HEK293 (cell line): Measurements from ENCODE around the gene MAML3.
A peak's percentile ranks its signal among the peaks of the same experiment; 100 is the strongest.

Experiments
- ATF2 ChIP-seq: fragments of 450-650 bp; formaldehyde crosslinking; IDR thresholded peaks from 2 replicates; pipeline ENCODE4 v1.5.1; 2016; ENCODE audit warnings: missing biosample characterization, missing genetic modification characterization, low read depth
- PBX3 ChIP-seq: sonication (generic); formaldehyde crosslinking; IDR thresholded peaks from 2 replicates; pipeline ENCODE4 v1.8.1; 2022; ENCODE audit warnings: mild to moderate bottlenecking, moderate library complexity, missing genetic modification reagents
- TSHZ1 ChIP-seq: fragments of 450-650 bp; formaldehyde crosslinking; IDR thresholded peaks from 2 replicates; pipeline ENCODE4 v1.5.1; 2016; ENCODE audit warnings: missing biosample characterization, missing genetic modification characterization, borderline replicate concordance
- WT1 ChIP-seq: fragments of 450-650 bp; formaldehyde crosslinking; IDR thresholded peaks from 2 replicates; pipeline ENCODE4 v1.5.1; 2016; ENCODE audit warnings: missing biosample characterization, missing genetic modification characterization
- YY1 ChIP-seq: fragments of 450-650 bp; formaldehyde crosslinking; IDR thresholded peaks from 2 replicates; pipeline ENCODE4 v1.5.1; 2018; ENCODE audit warnings: missing biosample characterization, missing genetic modification characterization
- ZBTB20 ChIP-seq: fragments of 450-650 bp; formaldehyde crosslinking; IDR thresholded peaks from 2 replicates; pipeline ENCODE4 v1.5.1; 2016; ENCODE audit warnings: missing biosample characterization, missing genetic modification characterization
- ZBTB26 ChIP-seq: fragments of 450-650 bp; formaldehyde crosslinking; optimal IDR thresholded peaks from 2 replicates; pipeline ENCODE3; 2016; ENCODE audit warnings: missing biosample characterization, mild to moderate bottlenecking, missing genetic modification characterization
- ZFHX2 ChIP-seq: fragments of 450-650 bp; formaldehyde crosslinking; conservative IDR thresholded peaks from 2 replicates; pipeline ENCODE4 v1.5.1; 2016; ENCODE audit warnings: missing biosample characterization, missing genetic modification characterization
- ZFP3 ChIP-seq: fragments of 450-650 bp; formaldehyde crosslinking; IDR thresholded peaks from 2 replicates; pipeline ENCODE4 v1.5.1; 2016; ENCODE audit warnings: low read depth, missing biosample characterization, missing genetic modification characterization
- ZNF146 ChIP-seq: fragments of 450-650 bp; formaldehyde crosslinking; IDR thresholded peaks from 2 replicates; pipeline ENCODE4 v1.5.1; 2016; ENCODE audit warnings: missing biosample characterization, missing genetic modification characterization
- ZNF155 ChIP-seq: fragments of 450-650 bp; formaldehyde crosslinking; IDR thresholded peaks from 2 replicates; pipeline ENCODE4 v1.5.1; 2016; ENCODE audit warnings: missing biosample characterization, missing genetic modification characterization
- ZNF221 ChIP-seq: fragments of 450-650 bp; formaldehyde crosslinking; IDR thresholded peaks from 2 replicates; pipeline ENCODE4 v1.5.1; 2017; ENCODE audit warnings: missing biosample characterization, missing genetic modification characterization, borderline replicate concordance
- ZNF26 ChIP-seq: fragments of 450-650 bp; formaldehyde crosslinking; IDR thresholded peaks from 2 replicates; pipeline ENCODE4 v1.5.1; 2016; ENCODE audit warnings: missing biosample characterization, missing genetic modification characterization
- ZNF362 ChIP-seq: fragments of 450-650 bp; formaldehyde crosslinking; IDR thresholded peaks from 2 replicates; pipeline ENCODE4 v1.5.1; 2016; ENCODE audit warnings: missing biosample characterization, missing genetic modification characterization
- ZNF391 ChIP-seq: fragments of 450-650 bp; formaldehyde crosslinking; IDR thresholded peaks from 2 replicates; pipeline ENCODE4 v1.5.1; 2016; ENCODE audit warnings: low read depth, missing biosample characterization, missing genetic modification characterization, borderline replicate concordance
- ZNF404 ChIP-seq: fragments of 450-650 bp; formaldehyde crosslinking; IDR thresholded peaks from 2 replicates; pipeline ENCODE4 v1.5.1; 2017; ENCODE audit warnings: missing biosample characterization, missing genetic modification characterization
- ZNF518A ChIP-seq: fragments of 450-650 bp; formaldehyde crosslinking; conservative IDR thresholded peaks from 2 replicates; pipeline ENCODE4 v1.5.1; 2016; ENCODE audit warnings: low read depth, missing biosample characterization, missing genetic modification characterization
- ZNF600 ChIP-seq: fragments of 450-650 bp; formaldehyde crosslinking; IDR thresholded peaks from 2 replicates; pipeline ENCODE4 v1.5.1; 2016; ENCODE audit warnings: missing biosample characterization, missing genetic modification characterization
- ZNF624 ChIP-seq: fragments of 450-650 bp; formaldehyde crosslinking; IDR thresholded peaks from 2 replicates; pipeline ENCODE4 v1.5.1; 2017; ENCODE audit warnings: missing biosample characterization, missing genetic modification characterization
- ZNF626 ChIP-seq: fragments of 450-650 bp; sonication (Bioruptor Pico); formaldehyde crosslinking; IDR thresholded peaks from 2 replicates; pipeline ENCODE4 v1.5.1; 2018; ENCODE audit warnings: missing biosample characterization, missing genetic modification characterization, inconsistent platforms
- ZNF629 ChIP-seq: fragments of 450-650 bp; formaldehyde crosslinking; IDR thresholded peaks from 2 replicates; pipeline ENCODE4 v1.5.1; 2017; ENCODE audit warnings: missing biosample characterization, missing genetic modification characterization
- ZNF701 ChIP-seq: fragments of 450-650 bp; formaldehyde crosslinking; IDR thresholded peaks from 2 replicates; pipeline ENCODE4 v1.5.1; 2016; ENCODE audit warnings: missing biosample characterization, missing genetic modification characterization
- ZNF768 ChIP-seq: fragments of 450-650 bp; formaldehyde crosslinking; IDR thresholded peaks from 2 replicates; pipeline ENCODE4 v1.5.1; 2018; ENCODE audit warnings: missing biosample characterization, mild to moderate bottlenecking, missing genetic modification characterization
- ZNF843 ChIP-seq: fragments of 450-650 bp; formaldehyde crosslinking; IDR thresholded peaks from 2 replicates; pipeline ENCODE4 v1.5.1; 2016; ENCODE audit warnings: missing biosample characterization, missing genetic modification characterization

MAML3 gene

GRCh38 chr4:140005699-140006098 is 148.3 kb downstream of the MAML3 start (continued):
- TF ChIP-seq TSHZ1 (tag by site-specific recombination) (0 out of 2 replicates have a peak, but pooled peaks have one; percentile 62), ZNF624 (tag by site-specific recombination) (no peak), ZNF404 (tag by site-specific recombination) (no peak), ZNF701 (no peak), ZNF146 (no peak), YY1 (no peak), ZNF362 (tag by site-specific recombination) (peak; percentile 46; the same call in 1 of the 2 replicates), ZNF600 (tag by site-specific recombination) (no peak), ZBTB20 (peak; percentile 72), ZNF155 (tag by site-specific recombination) (no peak), ZNF518A (tag by site-specific recombination) (no peak), ZNF26 (no peak), ZNF221 (no peak), ZNF391 (tag by site-specific recombination) (no peak), ZNF843 (tag by site-specific recombination) (peak; percentile 88), ZFHX2 (tag by site-specific recombination) (no peak), ZBTB26 (tag by site-specific recombination) (no peak), PBX3 (no peak), WT1 (peak; percentile 96), ZFP3 (tag by site-specific recombination) (no peak), ZNF629 (tag by site-specific recombination) (peak; percentile 50; the same call in 1 of the 2 replicates), ZNF626 (tag by site-specific recombination) (no peak), ATF2 (tag by site-specific recombination) (no peak), ZNF768 (tag by site-specific recombination) (no peak)
